DMS153 treated with DMSO at 0.1 percent for 48 hours (cell line): ENCODE measurements around the gene M1AP.
A peak's percentile ranks its signal among the peaks of the same experiment; 100 is the strongest.

Experiments
- DNase-seq: peaks from one replicate; lab custom pipeline; 2025; ENCODE audit not compliant: unreplicated experiment; lab: John Stamatoyannopoulos, UW

M1AP gene

DNA sequence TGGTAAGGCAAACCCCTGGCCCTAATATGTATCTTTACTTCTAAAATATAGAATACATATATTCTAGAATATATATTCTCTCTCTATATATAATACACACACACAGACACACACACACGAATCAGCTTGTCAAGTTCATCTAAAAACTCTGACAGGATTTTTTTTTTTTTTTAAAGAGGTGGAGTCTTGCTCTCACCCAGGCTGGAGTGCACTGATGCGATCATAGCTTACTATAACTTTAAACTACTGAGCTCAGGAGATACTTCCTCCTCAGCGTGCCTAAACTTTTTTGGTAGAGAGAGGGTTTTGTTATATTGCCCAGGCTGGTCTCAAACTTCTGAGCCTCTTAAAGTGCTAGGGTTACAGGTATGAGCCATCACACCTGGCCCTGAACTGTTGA lies 48.5 kb downstream of the M1AP start:
- DNase-seq: no peak

DNA sequence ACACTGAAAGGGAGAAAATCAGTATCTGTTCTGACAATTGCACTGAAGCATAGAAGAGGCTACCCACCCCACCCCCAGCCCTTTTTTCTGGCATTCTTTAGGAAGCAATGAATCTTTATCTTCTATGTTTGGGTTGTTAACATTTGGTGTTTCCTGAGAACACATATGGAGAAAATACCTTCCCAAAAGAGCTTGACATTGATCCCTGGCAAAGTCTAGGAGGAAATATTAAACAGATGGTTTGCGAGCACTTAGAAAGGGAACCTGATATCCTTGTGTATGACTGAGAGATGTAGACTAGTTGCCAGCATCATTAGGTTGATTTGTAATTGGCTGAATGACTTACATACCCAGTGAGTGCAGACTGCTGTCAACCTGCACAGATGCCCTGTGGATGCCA lies 50.7 kb downstream of the M1AP start:
- DNase-seq: peak; percentile 5

DNA sequence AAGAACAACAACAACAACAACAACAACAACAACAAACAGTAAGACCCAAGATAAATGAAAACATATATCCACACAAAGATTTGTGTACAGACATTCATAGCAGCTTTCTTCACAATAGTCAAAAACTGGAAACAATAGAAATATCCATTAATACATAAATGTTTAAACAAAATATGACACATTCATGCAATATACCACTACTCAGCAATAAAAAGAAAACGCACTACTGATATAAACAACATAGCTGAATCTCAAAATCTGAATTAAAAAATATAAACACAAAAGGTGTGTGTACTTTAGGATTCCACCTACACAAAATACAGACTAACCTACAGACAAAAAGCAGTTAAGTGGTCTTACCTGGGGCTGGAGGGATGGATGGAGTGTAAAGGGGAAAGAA lies 51.5 kb downstream of the M1AP start:
- DNase-seq: no peak

DNA sequence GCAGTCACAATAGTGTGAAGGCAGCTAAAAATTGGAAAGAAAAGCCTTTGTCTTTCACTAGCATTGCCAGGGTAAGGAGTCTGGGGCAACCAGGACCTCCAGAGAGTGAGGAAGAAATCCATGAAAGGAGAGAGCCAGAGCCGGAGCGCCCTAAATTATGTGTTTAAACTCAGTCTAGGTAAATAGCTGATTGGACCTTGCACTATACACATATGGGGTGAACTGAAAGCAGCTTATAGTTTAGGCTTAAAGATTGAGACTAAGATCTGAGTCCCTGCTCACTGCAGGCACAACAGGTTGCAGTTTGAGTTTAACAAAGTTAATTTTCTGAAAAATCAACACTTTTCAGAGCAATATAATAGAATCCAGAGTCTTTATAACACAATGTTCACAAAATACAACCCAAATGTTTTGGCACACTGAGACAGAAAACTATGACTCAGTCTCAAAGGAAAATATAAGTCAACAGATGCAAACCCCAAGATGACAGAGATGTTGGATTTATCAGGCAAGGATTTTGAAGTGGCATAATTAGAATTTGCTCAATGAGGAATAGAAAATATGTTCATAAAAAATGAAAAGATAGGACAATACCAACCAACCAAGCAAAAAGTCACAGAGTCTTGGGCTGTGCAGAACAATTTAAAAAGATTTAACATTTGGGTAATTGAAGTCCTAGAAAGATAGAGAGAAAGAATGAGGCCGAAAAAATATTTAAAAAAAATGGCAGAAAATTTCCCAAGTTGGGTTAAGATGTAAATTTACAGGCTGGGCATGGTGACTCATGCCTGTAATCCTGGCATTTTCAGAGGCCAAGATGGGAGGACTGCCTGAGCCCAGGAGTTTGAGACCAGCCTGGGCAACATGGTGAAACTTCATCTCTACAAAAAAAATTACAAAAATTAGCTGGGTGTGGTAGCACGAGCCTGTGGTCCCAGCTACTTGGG lies 54.0 kb downstream of the M1AP start:
- DNase-seq: no peak

DNA sequence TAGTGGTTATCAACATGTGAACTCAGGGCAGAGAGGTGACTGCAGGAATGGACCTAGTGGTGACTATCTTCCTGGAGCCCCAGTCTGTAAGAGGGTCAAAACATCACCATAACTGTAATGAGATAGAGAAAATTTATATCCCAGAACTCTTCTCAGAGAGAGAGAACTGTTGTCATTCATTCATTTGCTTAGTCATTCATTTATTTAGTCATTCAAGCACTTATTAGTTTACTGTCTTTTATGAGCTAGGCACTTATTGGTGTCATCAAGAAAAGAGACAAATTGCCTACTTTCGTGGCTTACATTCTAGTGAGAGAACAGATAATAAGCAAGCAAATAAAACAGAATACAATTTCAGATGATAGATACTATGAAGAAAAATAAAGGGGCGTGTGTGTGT lies 59.5 kb downstream of the M1AP start:
- no peak for DNase-seq

DNA sequence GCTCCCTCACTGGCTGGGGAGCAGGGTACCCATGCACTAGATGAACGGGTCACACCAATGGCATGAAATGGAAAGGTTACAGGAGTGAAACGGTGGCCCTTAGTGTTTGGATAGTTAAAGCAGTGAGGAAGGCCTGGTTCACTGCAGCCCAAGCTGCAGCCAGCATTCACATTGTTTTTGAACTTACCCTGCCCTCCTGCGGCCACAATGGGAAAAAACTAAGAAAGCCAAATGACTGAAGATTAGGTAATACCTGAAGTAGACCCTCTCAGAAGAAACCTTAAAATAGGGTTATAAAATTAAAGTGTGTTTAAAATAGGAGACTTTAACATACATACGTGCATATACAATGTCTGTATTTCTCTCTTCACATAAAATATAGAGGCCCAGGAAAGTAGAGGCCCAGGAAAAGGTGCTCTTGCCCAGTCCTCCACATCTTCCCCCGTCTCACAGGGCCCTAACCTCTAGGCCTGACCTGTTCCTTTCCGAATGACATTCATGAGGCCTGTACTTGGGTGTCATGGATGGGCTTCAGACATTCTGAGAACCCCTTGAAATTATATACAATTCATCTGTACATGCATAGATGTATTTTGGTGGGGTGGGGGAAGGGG lies 60.4 kb downstream of the M1AP start:
- DNase-seq: peak; percentile 44

DNA sequence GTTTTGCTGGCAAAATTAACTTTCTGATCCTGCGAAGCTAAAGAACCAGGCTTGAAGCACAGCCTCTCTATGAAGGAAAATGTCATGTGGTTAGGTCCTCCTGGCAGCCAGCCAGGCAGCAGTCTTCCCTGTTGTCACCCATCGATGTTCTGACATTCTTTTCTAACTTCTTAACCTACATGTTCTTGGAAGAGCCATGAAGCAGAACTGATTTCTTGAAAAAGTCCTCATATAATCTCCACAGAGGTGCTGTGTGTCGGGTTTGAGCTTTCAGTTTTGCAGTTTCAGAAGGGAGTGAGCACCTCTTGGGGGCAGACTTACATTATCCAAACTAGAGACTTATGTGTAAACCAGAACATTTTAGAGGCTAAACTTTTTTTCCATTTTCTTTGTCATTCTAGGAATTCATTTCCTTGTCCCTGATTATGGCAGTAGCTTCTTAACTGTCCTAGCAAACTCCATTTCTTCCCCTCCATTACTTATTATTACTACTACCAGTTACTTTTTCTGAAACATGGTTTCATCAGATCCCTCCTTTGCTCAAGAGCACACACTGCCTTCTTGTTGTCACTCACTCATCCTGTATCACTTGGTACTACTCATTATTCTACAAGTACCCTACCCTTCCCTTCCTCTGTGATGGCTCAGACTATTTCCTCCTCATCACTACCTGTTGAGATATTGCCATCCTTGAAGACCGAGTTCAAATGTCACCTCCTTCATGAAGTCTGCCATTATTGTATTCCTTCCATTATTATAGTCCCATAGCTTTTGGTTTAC lies 62.5 kb downstream of the M1AP start:
- DNase-seq: no peak

DNA sequence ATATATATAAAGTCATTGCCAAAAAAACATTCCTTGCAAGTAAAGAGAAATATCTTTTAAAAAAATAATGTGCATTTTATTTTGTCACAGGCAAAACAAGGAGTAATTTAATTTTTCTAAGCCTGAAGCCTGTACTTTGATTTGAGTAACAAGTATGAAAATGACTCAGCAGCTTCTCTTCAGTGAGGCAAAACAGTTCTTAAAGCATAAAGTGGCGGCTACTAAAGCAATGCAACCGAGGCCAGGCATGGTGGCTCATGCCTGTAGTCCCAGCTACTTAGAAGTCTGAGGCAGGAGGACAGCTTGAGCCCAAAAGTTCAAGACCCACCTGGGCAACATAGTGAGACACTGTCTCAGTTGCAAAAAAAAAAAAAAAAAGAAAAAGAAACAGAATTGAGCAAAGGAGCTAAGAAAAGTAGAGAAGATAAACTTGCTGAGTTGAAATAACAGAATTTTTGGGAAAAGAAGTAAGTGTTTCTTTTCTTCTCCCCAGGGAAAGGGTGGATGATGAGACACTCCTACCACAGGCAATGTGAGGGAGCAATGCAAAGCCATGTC lies 64.0 kb downstream of the M1AP start:
- DNase-seq: no peak

DNA sequence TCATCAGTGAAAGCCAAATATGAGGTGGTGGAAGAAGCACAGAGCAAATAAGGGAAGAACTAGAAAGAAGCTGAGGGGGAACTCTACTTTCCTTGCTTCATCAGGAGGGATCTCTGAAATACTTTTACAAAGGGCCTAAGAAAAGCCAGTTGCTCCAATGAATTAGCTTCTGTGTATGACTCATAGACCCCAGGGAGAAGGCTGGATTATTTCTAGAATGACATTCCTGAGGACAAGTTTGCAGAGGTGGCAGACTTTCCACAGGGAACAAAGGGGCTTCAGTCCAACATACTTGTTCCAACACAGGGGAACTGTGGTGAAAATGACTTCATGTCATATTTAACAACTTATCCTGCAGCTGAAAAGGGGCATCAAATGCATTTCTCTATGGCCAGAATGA lies 64.6 kb downstream of the M1AP start:
- DNase-seq: no peak

DNA sequence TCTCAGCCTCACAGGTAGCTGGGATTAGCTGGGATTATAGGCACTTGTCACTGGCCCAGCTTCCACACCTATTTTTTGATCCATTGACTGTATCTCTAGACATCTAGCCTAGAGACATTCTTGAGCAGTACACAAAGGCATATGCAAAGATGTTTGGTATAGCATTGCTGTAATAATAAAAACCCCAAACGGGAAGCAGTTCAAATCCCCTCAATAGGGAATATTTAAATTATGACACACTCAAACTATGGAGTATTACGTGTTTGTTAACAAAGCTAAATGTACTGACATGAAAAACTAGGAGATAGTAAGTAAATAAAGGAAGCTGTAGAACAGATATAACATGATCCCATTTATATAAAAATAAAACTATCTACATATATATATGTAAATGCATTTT lies 65.9 kb downstream of the M1AP start:
- no peak for DNase-seq

DNA sequence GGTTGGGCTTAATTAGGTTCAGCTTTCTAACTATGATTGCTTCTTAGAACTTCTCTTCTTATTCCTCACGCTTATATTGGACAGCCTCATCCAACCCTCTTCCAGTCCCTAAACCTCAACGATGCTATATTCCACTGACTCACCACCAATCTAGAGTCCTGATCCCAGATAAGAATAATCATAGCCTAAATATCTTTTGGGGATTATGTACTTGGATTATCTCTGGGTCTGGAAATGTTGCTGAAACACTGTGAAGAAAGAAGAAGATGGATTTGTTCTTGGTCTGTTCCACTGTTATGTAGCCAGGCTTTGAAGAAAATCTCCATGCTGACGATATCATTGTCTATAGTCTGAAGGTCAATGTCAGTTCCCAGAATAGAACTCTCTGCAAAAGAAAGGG lies 66.7 kb downstream of the M1AP start:
- no peak for DNase-seq

DNA sequence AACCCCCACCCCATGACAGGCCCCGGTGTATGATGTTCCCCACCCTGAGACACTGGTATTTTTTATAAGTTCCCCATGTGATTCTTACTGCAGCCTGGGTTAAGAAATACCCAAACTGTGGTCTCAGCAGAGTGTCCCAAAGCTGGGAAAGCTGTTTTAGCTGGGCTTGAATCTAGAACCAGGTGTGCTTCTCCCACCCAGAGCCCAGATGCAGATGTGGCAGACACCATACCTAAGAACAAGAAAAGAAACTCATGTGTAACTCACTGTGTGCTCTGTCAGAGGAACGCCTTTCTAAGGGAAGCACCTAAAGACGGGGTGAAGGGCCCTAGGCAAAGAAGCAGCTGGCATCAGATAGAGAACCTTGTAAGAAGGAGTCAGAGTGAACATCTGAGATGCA lies 69.7 kb downstream of the M1AP start:
- no peak for DNase-seq

DNA sequence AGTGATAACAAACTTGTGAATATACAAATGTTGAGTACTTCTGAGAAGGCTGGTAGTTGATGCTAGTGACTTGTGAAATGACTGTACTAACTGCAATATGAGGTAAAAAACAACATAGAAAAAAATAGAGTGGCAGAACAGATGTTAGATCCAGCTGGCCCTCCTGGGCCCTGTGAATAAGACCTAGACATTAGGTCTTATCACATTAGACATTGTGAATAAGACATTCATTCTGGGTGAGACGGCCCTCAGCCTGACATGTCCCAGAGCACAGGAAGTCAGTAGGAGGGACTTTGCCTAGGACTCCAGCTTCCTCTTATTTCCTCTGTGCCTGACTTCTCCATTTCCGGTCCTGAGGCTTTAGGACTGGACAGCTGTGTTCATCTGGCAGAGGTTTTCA lies 70.7 kb downstream of the M1AP start:
- no peak for DNase-seq

DNA sequence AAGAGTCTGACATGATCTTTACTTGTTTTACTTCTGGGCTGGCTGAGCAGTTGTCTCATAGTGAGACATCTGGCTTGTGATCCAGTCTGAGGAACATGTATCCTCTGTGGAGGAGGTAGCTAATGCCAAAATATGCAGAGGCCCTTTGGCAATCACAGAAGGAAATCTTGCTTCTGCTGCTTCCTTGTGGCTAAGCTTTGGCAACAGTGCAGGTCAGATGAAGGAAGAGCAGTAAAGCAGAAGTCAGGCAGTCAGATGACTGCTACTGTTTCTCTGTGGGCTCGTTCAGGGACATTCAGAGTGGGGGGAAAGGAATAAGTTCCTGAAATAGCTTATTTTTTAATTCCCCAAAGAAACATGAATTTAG lies 71.3 kb downstream of the M1AP start:
- no peak for DNase-seq

DNA sequence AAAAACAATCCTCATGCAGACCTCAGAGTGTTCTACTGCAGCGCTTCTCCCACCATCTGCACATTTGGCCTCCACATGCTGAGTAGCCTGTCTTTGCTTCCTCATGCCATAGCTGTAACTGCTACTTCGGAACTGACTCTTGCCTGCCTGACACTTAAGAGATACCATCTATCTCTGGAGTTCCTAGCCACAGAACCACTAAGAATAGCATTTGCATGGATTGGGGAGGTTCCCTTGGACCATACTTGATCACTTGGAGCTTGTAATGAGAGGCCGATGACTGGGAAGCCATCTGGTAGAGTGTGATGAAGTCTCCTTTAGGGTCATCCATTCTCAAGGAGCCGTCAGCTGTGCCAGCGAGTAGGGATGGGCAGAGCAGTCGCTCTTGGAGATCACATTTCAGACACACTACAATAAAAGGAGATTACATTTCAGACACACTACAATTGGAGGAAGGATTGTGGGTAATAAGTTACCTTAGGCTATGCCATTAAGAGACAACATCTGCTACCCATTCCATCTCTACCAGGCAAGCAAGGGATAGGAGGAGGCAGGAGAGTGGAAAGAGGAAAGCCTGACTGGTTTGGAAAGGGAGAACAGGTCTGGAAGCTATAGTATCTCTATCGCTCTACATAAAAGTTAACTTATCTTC lies 71.8 kb downstream of the M1AP start:
- no peak for DNase-seq

DNA sequence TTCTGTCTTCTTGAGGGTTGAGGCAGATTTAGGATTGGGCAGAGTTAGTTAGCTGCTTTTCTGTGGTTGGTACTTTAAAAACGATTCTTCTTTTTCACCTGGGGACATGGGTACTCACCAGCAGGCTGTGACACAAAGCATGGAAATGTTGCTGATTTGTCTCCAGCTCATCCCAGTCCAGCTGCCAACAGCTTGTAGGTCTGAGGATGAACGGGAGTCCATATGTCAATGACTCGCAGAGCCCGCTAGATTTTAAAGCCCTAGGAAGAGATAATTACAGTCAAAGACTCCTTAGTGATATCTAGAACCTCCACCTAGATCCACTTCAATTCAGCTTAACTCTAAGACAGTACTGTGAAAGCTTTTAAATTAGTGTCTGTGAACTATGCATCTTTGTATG lies 72.8 kb downstream of the M1AP start:
- DNase-seq: no peak

DNA sequence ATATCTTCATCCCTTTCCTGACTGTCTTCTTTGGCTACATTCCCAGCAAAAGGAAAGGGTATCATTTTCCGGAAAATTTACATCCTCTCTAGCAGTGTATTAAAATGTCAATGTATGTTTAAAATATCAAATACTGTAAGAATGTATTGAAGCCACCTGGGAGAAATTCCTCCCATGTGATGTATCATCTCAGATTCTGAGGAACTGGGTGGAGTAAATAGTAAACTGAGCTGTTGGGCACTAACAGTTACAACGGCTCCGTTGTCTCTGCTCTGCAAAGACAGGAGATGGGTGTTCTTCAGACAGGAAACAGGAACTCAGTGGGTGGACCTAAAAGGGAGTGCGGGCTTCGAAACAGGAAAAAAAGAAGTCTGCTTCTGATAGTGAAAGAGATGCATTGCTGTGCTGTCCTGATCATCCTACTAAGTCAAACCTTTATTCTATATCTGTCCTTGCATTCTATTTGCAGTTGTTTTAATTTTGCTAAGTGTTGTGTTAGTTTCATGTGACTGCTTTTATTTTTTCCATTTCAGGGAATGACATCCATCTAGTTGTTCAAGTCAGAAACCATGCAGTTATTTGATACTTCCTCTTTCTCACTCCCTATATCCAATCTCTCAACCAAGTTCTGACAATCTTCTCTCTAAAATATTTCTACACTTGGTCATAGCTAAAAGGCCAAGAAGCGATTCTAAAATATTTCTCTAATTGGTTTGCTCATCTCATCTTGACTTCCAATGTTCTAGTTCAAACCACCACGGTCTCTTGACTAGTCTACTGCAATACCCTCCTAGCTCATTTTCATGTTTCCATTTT lies 74.2 kb downstream of the M1AP start:
- DNase-seq: no peak

DNA sequence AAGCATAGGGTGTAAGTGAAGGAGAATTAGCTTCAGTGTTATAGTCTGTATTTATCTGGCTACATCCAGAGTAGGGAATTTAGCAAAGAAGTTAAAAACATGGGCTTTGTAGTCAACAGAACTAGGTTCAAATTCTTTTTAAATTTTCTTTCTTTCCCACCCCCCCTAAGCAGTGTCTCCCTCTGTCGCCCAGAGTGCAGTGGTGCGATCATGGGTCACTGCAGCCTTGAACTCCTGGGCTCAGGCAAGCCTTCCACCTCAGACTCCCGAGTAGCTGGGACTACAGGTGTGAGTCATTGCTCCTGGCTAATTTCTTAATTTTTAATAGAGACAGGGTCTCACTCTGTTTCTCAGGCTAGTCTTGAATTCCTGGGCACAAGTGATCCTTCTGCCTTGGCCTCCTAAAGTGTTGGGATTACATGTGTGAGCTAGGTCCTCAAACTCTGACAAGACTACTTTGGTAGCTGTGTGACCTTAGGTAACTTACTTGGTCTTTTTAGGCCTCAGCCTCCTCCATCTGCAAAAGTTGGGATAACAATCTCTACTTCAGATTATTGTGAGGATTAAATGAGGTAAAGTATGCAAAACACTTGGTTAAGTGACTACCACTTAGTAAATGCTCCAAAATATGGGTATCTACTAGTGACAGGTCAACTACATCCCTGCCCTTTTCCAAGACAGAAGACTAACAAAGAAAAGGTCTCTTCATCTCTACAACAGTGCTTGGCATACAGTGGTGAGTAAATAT lies 75.8 kb downstream of the M1AP start:
- no peak for DNase-seq

DNA sequence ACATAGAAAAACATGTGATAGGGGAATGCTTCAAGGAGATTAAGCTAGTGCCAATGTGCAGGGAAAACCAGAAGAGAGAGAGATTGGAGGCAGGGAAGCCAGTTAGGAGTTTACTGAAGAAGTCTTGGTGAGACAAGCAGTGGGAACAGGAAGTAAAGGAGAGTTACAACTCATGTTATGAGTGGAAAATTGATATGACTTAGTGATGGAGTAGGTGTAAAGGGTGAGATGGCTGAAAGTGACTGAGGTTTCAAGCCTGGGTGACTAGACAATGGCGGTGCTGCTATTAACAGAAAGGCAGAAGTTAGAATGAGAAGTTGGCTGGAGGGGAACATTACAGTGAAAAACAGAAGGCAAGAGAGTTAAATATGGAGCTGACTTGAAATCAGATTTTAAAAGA lies 77.1 kb downstream of the M1AP start:
- no peak for DNase-seq

DNA sequence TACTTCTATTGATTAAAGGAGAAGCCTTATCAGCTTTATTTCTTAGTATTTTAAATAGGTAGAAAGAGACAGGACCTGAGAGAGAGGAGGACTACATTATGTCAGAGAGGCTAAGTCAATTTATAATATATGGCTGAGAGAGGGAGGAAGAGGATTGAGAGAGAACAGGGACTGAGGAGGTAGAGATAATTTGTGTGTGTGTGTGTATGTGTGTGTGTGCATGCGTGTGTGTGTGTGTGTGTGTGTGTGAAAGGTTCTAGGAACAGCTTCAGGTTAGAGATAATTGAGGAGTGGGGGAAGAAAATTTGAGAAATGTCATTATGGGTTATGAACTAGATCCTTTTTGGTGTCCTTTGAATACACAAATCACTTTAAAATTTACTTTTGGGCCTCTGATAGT lies 78.4 kb downstream of the M1AP start:
- DNase-seq: no peak
